Fibroblast of pulmonary artery (primary cell): ENCODE measurements around the gene ALPK3.

Experiments
- DNase-seq: peaks from one replicate; pipeline ENCODE4 v3.0.0-alpha.2; 2010; ENCODE audit warnings: low read depth
- H3K4me3 ChIP-seq: replicated peaks from 2 replicates; pipeline ENCODE4 v1.5.1; 2011; ENCODE audit warnings: low read depth, mild to moderate bottlenecking, control low read depth, low read length, moderate library complexity
- TF ChIP-seq, protein P1 (sequence below): IDR thresholded peaks from 2 replicates; pipeline ENCODE4 v1.5.1; 2011; ENCODE audit warnings: mild to moderate bottlenecking, control low read depth, low read length, inconsistent platforms; ENCODE audit errors: missing control alignments

ALPK3 gene

GRCh38 chr15:84855136-84855535 lies 38.0 kb downstream of the ALPK3 start:
- H3K4me3 ChIP-seq: no peak overlapping the region
- TF ChIP-seq, protein P1, sequence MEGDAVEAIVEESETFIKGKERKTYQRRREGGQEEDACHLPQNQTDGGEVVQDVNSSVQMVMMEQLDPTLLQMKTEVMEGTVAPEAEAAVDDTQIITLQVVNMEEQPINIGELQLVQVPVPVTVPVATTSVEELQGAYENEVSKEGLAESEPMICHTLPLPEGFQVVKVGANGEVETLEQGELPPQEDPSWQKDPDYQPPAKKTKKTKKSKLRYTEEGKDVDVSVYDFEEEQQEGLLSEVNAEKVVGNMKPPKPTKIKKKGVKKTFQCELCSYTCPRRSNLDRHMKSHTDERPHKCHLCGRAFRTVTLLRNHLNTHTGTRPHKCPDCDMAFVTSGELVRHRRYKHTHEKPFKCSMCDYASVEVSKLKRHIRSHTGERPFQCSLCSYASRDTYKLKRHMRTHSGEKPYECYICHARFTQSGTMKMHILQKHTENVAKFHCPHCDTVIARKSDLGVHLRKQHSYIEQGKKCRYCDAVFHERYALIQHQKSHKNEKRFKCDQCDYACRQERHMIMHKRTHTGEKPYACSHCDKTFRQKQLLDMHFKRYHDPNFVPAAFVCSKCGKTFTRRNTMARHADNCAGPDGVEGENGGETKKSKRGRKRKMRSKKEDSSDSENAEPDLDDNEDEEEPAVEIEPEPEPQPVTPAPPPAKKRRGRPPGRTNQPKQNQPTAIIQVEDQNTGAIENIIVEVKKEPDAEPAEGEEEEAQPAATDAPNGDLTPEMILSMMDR: no peak
- no peak for DNase-seq

- TF ChIP-seq, protein P1: no peak
- no peak for DNase-seq
- H3K4me3 ChIP-seq: no peak overlapping the region
Measured at GRCh38 chr15:84855765-84856164, 38.6 kb downstream of the ALPK3 start.

GRCh38 chr15:84856731-84857417 lies 39.7 kb downstream of the ALPK3 start:
- TF ChIP-seq, protein P1: no peak
- no peak overlapping the region for H3K4me3 ChIP-seq
- DNase-seq: no peak

GRCh38 chr15:84857418-84858004 lies 40.4 kb downstream of the ALPK3 start:
- no peak overlapping the region for H3K4me3 ChIP-seq
- DNase-seq: no peak
- TF ChIP-seq, protein P1: no peak

DNA sequence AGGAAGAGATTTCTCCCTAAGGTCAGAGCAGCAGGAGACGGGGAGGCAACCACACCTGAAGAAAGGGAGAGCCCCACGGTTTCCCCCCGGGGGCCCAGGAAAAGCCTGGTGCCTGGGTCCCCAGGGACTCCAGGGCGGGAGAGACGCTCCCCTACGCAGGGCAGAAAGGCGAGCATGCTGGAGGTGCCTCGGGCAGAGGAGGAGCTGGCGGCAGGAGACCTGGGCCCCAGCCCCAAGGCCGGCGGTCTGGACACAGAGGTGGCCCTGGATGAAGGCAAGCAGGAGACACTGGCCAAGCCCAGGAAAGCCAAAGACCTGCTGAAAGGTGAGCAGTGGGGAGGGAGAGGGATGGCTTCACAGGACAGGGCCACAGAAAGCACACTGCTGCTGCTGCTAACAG lies 41.1 kb downstream of the ALPK3 start:
- no peak for DNase-seq
- no peak overlapping the region for H3K4me3 ChIP-seq
- TF ChIP-seq, protein P1: no peak

GRCh38 chr15:84859144-84859543 lies 42.0 kb downstream of the ALPK3 start:
- no peak for DNase-seq
- no peak overlapping the region for H3K4me3 ChIP-seq
- TF ChIP-seq, protein P1: no peak

GRCh38 chr15:84859651-84860050 lies 42.5 kb downstream of the ALPK3 start:
- H3K4me3 ChIP-seq: no peak overlapping the region
- TF ChIP-seq, protein P1: no peak
- DNase-seq: no peak
